Neuron (in vitro differentiated cells): ENCODE data around the gene CELSR2.
"Not testable (repeated sequence)": the region's sequence is repeated elsewhere in the genome, so short reads cannot be mapped to it uniquely, and the experiment has no call there.

ENCODE experiments used
- H2AFZ ChIP-seq: one replicate; pipeline ENCODE4 v1.6.1; 2013; ENCODE audit warnings: low read depth, mild to moderate bottlenecking, inconsistent platforms, low read length, moderate library complexity
- H3K27me3 ChIP-seq: one replicate; pipeline ENCODE4 v1.6.1; 2013; ENCODE audit warnings: low read length; ENCODE audit not compliant: insufficient read depth
- H3K36me3 ChIP-seq: one replicate; pipeline ENCODE4 v1.6.1; 2013; ENCODE audit warnings: low read length; ENCODE audit not compliant: insufficient read depth
- H3K4me1 ChIP-seq: one replicate; pipeline ENCODE4 v1.6.1; 2013; ENCODE audit warnings: low read length; ENCODE audit not compliant: insufficient read depth
- H3K4me3 ChIP-seq: 2 replicates; pipeline ENCODE4 v1.5.1; 2013; ENCODE audit warnings: mild to moderate bottlenecking, low read length, moderate library complexity
- H3K9me3 ChIP-seq: one replicate; pipeline ENCODE4 v1.6.1; 2013; ENCODE audit warnings: low read length

CELSR2 gene

GRCh38 chr1:109274533-109275476, 25.5 kb downstream of the CELSR2 start:
- no peak overlapping the region for H3K4me3 ChIP-seq
- no peaks in the 10 kb centered on the region for H3K27me3 ChIP-seq
- H3K36me3 ChIP-seq = peaks cover 63% of the 10 kb centered on the region
- H3K4me1 ChIP-seq = peaks cover 26% of the 10 kb centered on the region
- no peaks in the 10 kb centered on the region for H3K9me3 ChIP-seq
- H2AFZ ChIP-seq = no peak overlapping the region

- Histone ChIP-seq H3K36me3 (peaks cover 63% of the 10 kb centered on the region), H3K4me3 (no peak overlapping the region), H3K4me1 (peaks cover 37% of the 10 kb centered on the region), H3K9me3 (no peaks in the 10 kb centered on the region), H2AFZ (no peak overlapping the region), H3K27me3 (no peaks in the 10 kb centered on the region)
These were observed 26.5 kb downstream of the CELSR2 start for GRCh38 chr1:109275706-109276345.

GRCh38 chr1:109277434-109278204, 28.3 kb downstream of the CELSR2 start:
- peaks cover 53% of the 10 kb centered on the region for H3K36me3 ChIP-seq
- H3K9me3 ChIP-seq = no peaks in the 10 kb centered on the region
- H2AFZ ChIP-seq = no peak overlapping the region
- no peaks in the 10 kb centered on the region for H3K27me3 ChIP-seq
- peaks cover 52% of the 10 kb centered on the region for H3K4me1 ChIP-seq
- no peak overlapping the region for H3K4me3 ChIP-seq

- Histone ChIP-seq H3K27me3 (no peaks in the 10 kb centered on the region), H3K36me3 (peaks cover 42% of the 10 kb centered on the region), H3K9me3 (no peaks in the 10 kb centered on the region), H3K4me3 (no peak overlapping the region), H3K4me1 (peaks cover 64% of the 10 kb centered on the region), H2AFZ (no peak overlapping the region)
These were observed 30.4 kb downstream of the CELSR2 start for GRCh38 chr1:109279615-109280278.

GRCh38 chr1:109280862-109281261, 31.5 kb downstream of the CELSR2 start:
- Histone ChIP-seq H2AFZ (no peak overlapping the region), H3K9me3 (no peaks in the 10 kb centered on the region), H3K4me1 (peaks cover 62% of the 10 kb centered on the region), H3K27me3 (no peaks in the 10 kb centered on the region), H3K4me3 (peak overlapping the region; percentile 86), H3K36me3 (peaks cover 37% of the 10 kb centered on the region)

- Histone ChIP-seq H3K4me3 (peak overlapping the region; percentile 86), H3K9me3 (no peaks in the 10 kb centered on the region), H3K36me3 (peaks cover 37% of the 10 kb centered on the region), H2AFZ (no peak overlapping the region), H3K27me3 (no peaks in the 10 kb centered on the region), H3K4me1 (peaks cover 71% of the 10 kb centered on the region)
These were observed 32.5 kb downstream of the CELSR2 start for GRCh38 chr1:109281680-109282496.

- H2AFZ ChIP-seq = peak overlapping the region; percentile 7
- no peaks in the 10 kb centered on the region for H3K27me3 ChIP-seq
- H3K4me3 ChIP-seq = peak overlapping the region; percentile 86
- H3K36me3 ChIP-seq = peaks cover 36% of the 10 kb centered on the region
- no peaks in the 10 kb centered on the region for H3K9me3 ChIP-seq
- peaks cover 69% of the 10 kb centered on the region for H3K4me1 ChIP-seq
These were observed 33.2 kb downstream of the CELSR2 start for GRCh38 chr1:109282497-109282951.

- peak within 1 kb of the TSS; percentile 86 for H3K4me3 ChIP-seq
- H3K27me3 ChIP-seq = no peaks in the 10 kb centered on the region
- no peaks in the 10 kb centered on the region for H3K9me3 ChIP-seq
- peaks cover 64% of the 10 kb centered on the region for H3K4me1 ChIP-seq
- peaks cover 30% of the 10 kb centered on the region for H3K36me3 ChIP-seq
- peak within 1 kb of the TSS; percentile 7 for H2AFZ ChIP-seq
These were observed 33.8 kb downstream of the CELSR2 start, which contains the start of gene PSRC1 for GRCh38 chr1:109282952-109283747. Gene PSRC1 (minus strand): TSS chr1:109283145.

- Histone ChIP-seq H3K36me3 (peaks cover 24% of the 10 kb centered on the region), H3K4me3 (peak overlapping the region; percentile 86), H3K4me1 (peaks cover 62% of the 10 kb centered on the region), H3K27me3 (no peaks in the 10 kb centered on the region), H2AFZ (peak overlapping the region; percentile 7), H3K9me3 (no peaks in the 10 kb centered on the region)
These were observed 34.6 kb downstream of the CELSR2 start for GRCh38 chr1:109283748-109284600.

GRCh38 chr1:109286762-109287161, 37.4 kb downstream of the CELSR2 start:
- H3K27me3 ChIP-seq, H3K9me3 ChIP-seq, H3K4me3 ChIP-seq, H2AFZ ChIP-seq, H3K36me3 ChIP-seq: not testable (repeated sequence)
- peaks cover 42% of the 10 kb centered on the region for H3K4me1 ChIP-seq

- Histone ChIP-seq H3K27me3 (no peaks in the 10 kb centered on the region), H3K4me3 (no peak overlapping the region), H3K4me1 (peaks cover 28% of the 10 kb centered on the region), H3K36me3 (no peaks in the 10 kb centered on the region), H3K9me3 (no peaks in the 10 kb centered on the region), H2AFZ (no peak overlapping the region)
These were observed 40.8 kb downstream of the CELSR2 start for GRCh38 chr1:109290137-109290536.
